Measurements from ENCODE around the gene MARCHF6. TPM values are rescaled to one million over a fixed set of nuclear protein-coding genes. Genes with fewer than 3 reads are reported as not detected.
A peak's percentile ranks its signal among the peaks of the same experiment; 100 is the strongest.

The MARCHF6 gene
- polyA plus RNA-seq, 1 of the 3 experiments (the other 2 are of a cell fraction): 52.4 TPM

- Histone ChIP-seq H3K9me2 (no peaks in the 10 kb centered on the region), H3F3A (replicated peaks; ENCODE audit: insufficient read depth) (peaks cover 16% of the 10 kb centered on the region), H3K36me3 (replicated peaks in 1 of 2; ENCODE audit: control insufficient read depth in 1 of 2, insufficient read depth in 2 of 2, low read length in 1 of 2) (no peaks in the 10 kb centered on the region), H3K27me3 (ENCODE audit: insufficient read depth) (no peaks in the 10 kb centered on the region), H3K4me3 (ENCODE audit: low read depth in 2 of 2, low read length in 1 of 2) (peak overlapping the region; percentile 83 to 97), H2AFZ (ENCODE audit: low read depth) (peak overlapping the region; percentile 74), H3K9me3 (no peaks in the 10 kb centered on the region), H3K27ac (ENCODE audit: low read depth in 2 of 2, low read length in 1 of 2) (peak overlapping the region; percentile 85 to 98), H3K79me2 (ENCODE audit: insufficient read depth) (peaks cover 55% of the 10 kb centered on the region), H4K20me1 (ENCODE audit: insufficient read depth) (peaks cover 31% of the 10 kb centered on the region), H3K9ac (peak overlapping the region; percentile 95), H3K4me1 (ENCODE audit: control insufficient read depth in 1 of 2, insufficient read depth in 2 of 2, low read depth in 1 of 2, low read length in 1 of 2) (peaks cover 0 to 16% of the 10 kb centered on the region in 2 experiments; a peak in 2 of 4 replicates), H3K4me2 (peak overlapping the region; percentile 92)
- ChIA-PET POLR2A (interaction anchor here (0.5 to 1.6 kb wide), 8 partner anchors 9 to 103 kb away, joined by 3 to 16 read pairs (median 4); partner anchors contain the start of genes ATPSCKMT and CCT5), CTCF (interaction anchor here (1.0 to 1.5 kb wide), 4 partner anchors 10 to 69 kb away, joined by 3 to 5 read pairs (median 4); no protein-coding TSS in a partner anchor)
- TF ChIP-seq YY1 (IDR thresholded peaks at IDR 0.05; ENCODE audit: low read depth) (no peak), POLR2AphosphoS5 (IDR thresholded peaks at IDR 0.05; ENCODE audit: low read depth, low read length) (no peak), TAF1 (IDR thresholded peaks at IDR 0.05; ENCODE audit: borderline replicate concordance, low read depth, low read length) (no peak)
- 36% methylated on average over 19 of the region's 19 CpGs for WGBS (ENCODE audit: low lambda C conversion rate)
- peak; percentile 38 for DNase-seq
Observed at GRCh38 chr5:10352430-10353240, 860 bp upstream of the MARCHF6 start.

- ChIA-PET CTCF (interaction anchor here (0.8 to 1.5 kb wide), 6 partner anchors 11 to 71 kb away, joined by 3 to 6 read pairs (median 4); no protein-coding TSS in a partner anchor), POLR2A (interaction anchor here (0.7 to 1.6 kb wide), 12 partner anchors 7 to 104 kb away, joined by 3 to 16 read pairs (median 3); partner anchors contain the start of genes ATPSCKMT and CCT5)
- Histone ChIP-seq H3K27ac (ENCODE audit: low read depth in 2 of 2, low read length in 1 of 2) (peak overlapping the region; percentile 85 to 98), H4K20me1 (ENCODE audit: insufficient read depth) (peaks cover 46% of the 10 kb centered on the region), H3K79me2 (ENCODE audit: insufficient read depth) (peaks cover 71% of the 10 kb centered on the region), H3K36me3 (replicated peaks in 1 of 2; ENCODE audit: control insufficient read depth in 1 of 2, insufficient read depth in 2 of 2, low read length in 1 of 2) (no peaks in the 10 kb centered on the region), H3K4me3 (ENCODE audit: low read depth in 2 of 2, low read length in 1 of 2) (peak overlapping the region; percentile 83 to 97), H3K9ac (peak overlapping the region; percentile 95), H3K4me2 (peak overlapping the region; percentile 92), H3K9me2 (no peaks in the 10 kb centered on the region), H3K9me3 (no peaks in the 10 kb centered on the region), H3K4me1 (ENCODE audit: control insufficient read depth in 1 of 2, insufficient read depth in 2 of 2, low read depth in 1 of 2, low read length in 1 of 2) (peaks cover 0 to 16% of the 10 kb centered on the region in 2 experiments; a peak in 2 of 4 replicates), H3K27me3 (ENCODE audit: insufficient read depth) (no peaks in the 10 kb centered on the region), H2AFZ (ENCODE audit: low read depth) (no peak overlapping the region), H3F3A (replicated peaks; ENCODE audit: insufficient read depth) (peaks cover 17% of the 10 kb centered on the region)
- no peak for DNase-seq
- 3% methylated on average over 42 of the region's 54 CpGs for WGBS (ENCODE audit: low lambda C conversion rate)
- TF ChIP-seq USF2 (IDR thresholded peaks at IDR 0.05; ENCODE audit: borderline replicate concordance, low read depth, low read length) (no peak), MXI1 (IDR thresholded peaks at IDR 0.05; ENCODE audit: low read depth, low read length) (peak; percentile 4; the same call in 1 of the 2 replicates), GATA2 (CRISPR knock-in tag; IDR thresholded peaks at IDR 0.05) (no peak)
Observed at GRCh38 chr5:10354048-10354872, 765 bp downstream of the MARCHF6 start.

All from SK-N-SH (cell line).